Left renal pelvis (tissue), 4 donors: ENCODE measurements around the gene UNC13C. TPM values are rescaled to one million over a fixed set of nuclear protein-coding genes. Genes with fewer than 3 reads are reported as not detected.

Experiments used
- DNase-seq, 4 donors: peaks; one replicate each; pipeline ENCODE4 v3.0.0-alpha.2; 2013; ENCODE audit warnings: low read depth in 4 of 4, low spot score in 3 of 4
- polyA plus RNA-seq, 4 donors: library from polyadenylated mRNA; unstranded; fragments of 120-200 nt; gene quantifications; one replicate each; pipeline ENCODE4 v1.2.1, GENCODE V29; 2013; ENCODE audit not compliant: insufficient read length in 4 of 4

The UNC13C gene
- polyA plus RNA-seq, 4 donors, result 2.0 to 10.0 (median 9.2) TPM

- DNase-seq, result no peak
Observed at GRCh38 chr15:54547491-54547890, 569.2 kb downstream of the UNC13C start.

GRCh38 chr15:54550954-54551353, 572.7 kb downstream of the UNC13C start:
- no peak for DNase-seq

- no peak for DNase-seq
Observed at GRCh38 chr15:54556231-54556630, 578.0 kb downstream of the UNC13C start.

- DNase-seq, result no peak
Observed at GRCh38 chr15:54559405-54560069, 581.3 kb downstream of the UNC13C start.

GRCh38 chr15:54560417-54560816, 582.2 kb downstream of the UNC13C start:
- no peak for DNase-seq

GRCh38 chr15:54564166-54564565, 585.9 kb downstream of the UNC13C start:
- DNase-seq, result no peak

GRCh38 chr15:54566654-54567053, 588.4 kb downstream of the UNC13C start:
- DNase-seq, result no peak

- DNase-seq, result no peak
Observed at GRCh38 chr15:54567408-54568035, 589.3 kb downstream of the UNC13C start.

GRCh38 chr15:54568381-54568780, 590.1 kb downstream of the UNC13C start:
- no peak for DNase-seq

GRCh38 chr15:54571576-54571975, 593.3 kb downstream of the UNC13C start:
- DNase-seq, result no peak

GRCh38 chr15:54575586-54575985, 597.3 kb downstream of the UNC13C start:
- DNase-seq, result no peak

- no peak for DNase-seq
Observed at GRCh38 chr15:54576298-54576935, 598.2 kb downstream of the UNC13C start.

GRCh38 chr15:54577476-54578250, 599.4 kb downstream of the UNC13C start:
- DNase-seq, result no peak

GRCh38 chr15:54579855-54580254, 601.6 kb downstream of the UNC13C start:
- no peak for DNase-seq

GRCh38 chr15:54580643-54581042, 602.4 kb downstream of the UNC13C start:
- DNase-seq, result no peak

GRCh38 chr15:54582863-54583643, 604.8 kb downstream of the UNC13C start:
- no peak for DNase-seq

GRCh38 chr15:54585063-54585462, 606.8 kb downstream of the UNC13C start:
- no peak for DNase-seq

- no peak for DNase-seq
Observed at GRCh38 chr15:54594115-54594514, 615.9 kb downstream of the UNC13C start.

- no peak for DNase-seq
Observed at GRCh38 chr15:54599386-54599785, 621.1 kb downstream of the UNC13C start.

GRCh38 chr15:54605043-54605442, 626.8 kb downstream of the UNC13C start:
- no peak for DNase-seq
